BJ (cell line): ENCODE results near the gene RNASE4. TPM values are rescaled to one million over a fixed set of nuclear protein-coding genes. Genes with fewer than 3 reads are reported as not detected.

Experiments
- CTCF ChIA-PET: fragments of 350-600 bp; formaldehyde crosslinking; extraction: SDS; loops from one replicate; lab custom pipeline; 2021; ENCODE audit warnings: antibody characterized with exemption, inconsistent platforms; lab: Yijun Ruan, JAX
- POLR2A ChIA-PET: fragments of 300-600 bp; sonication (Branson Sonifier 250); formaldehyde crosslinking; extraction: SDS; loops from one replicate; lab custom pipeline; 2021; ENCODE audit warnings: antibody characterized with exemption; lab: Charles Lee
- DNase-seq: peaks from one replicate; pipeline ENCODE4 v3.0.0-alpha.2; 2011; ENCODE audit warnings: low read depth
- H3K27me3 ChIP-seq: 2 replicates; pipeline ENCODE4 v1.6.0; 2011; ENCODE audit warnings: low read length; ENCODE audit not compliant: control insufficient read depth, insufficient read depth
- H3K36me3 ChIP-seq: 2 replicates; pipeline ENCODE4 v1.5.1; 2011; ENCODE audit warnings: low read length; ENCODE audit not compliant: control insufficient read depth, insufficient read depth
- H3K4me3 ChIP-seq: 2 replicates; pipeline ENCODE4 v1.5.1; 2011; ENCODE audit warnings: low read depth, mild to moderate bottlenecking, control low read depth, low read length
- CTCF ChIP-seq: IDR thresholded peaks from 2 replicates; pipeline ENCODE4 v1.5.1; 2011; ENCODE audit warnings: low read depth, mild to moderate bottlenecking, control low read depth, inconsistent platforms, low read length, moderate library complexity; ENCODE audit not compliant: insufficient read depth
- polyA plus RNA-seq: library from polyadenylated mRNA; depleted of rRNA; stranded (reverse); fragments of >200 nt; gene quantifications from 2 replicates; pipeline ENCODE4 v1.2.3, GENCODE V29; 2011

Gene RNASE4
- polyA plus RNA-seq, 1 experiment = 42.4 TPM

DNA sequence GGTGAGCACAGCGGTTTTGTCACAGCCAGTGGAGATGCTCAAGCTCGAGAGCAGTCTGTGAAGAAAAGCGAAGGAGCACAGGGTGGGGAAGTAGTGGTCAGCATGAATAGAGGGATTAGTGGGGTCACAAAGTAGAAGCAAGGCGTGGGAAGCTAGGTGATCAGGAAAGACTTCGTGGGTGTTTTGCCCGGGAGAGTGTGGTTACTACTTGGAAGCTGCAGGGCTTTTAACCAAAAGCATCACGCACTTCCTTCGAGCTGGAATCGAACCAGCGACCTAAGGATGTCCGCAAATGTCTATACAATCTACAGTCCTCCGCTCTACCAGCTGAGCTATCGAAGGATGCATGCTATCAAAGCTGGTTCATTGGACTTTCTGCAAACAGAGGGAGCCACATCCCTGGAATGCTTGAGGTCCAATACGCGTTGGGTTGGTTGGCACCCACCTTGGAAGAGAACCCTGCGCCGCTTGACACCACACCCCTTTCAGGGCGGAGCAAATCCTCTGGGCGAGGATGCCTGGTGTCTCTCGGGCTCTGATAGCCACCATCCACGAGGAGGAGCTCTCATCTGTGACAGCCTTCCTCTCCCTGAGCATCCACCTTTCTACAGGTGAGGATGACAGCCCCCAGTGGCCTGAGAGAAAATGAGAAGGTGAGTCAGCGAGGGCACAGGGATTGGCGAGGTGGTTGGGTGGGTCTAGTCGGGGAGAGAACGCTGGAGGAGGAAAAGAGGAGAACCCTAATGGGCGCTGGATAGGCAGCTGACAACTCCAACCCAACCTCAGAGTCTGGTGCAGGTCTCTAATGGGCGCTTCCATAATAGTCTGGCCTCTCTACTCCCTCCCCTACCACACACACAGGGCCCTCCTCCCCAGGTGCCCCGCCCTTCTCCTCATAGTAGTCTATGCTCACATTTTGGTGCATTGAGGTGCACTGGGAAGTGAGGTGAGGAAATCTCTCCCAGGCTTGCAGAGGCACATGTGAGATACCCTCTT lies 26.8 kb upstream of the RNASE4 start:
- TF ChIP-seq CTCF = 0 out of 2 replicates have a peak, but pooled peaks have one; percentile 9
- no peak for DNase-seq
- POLR2A ChIA-PET = no interaction called here
- Histone ChIP-seq H3K27me3 (peaks cover 16% of the 10 kb centered on the region), H3K36me3 (no peaks in the 10 kb centered on the region), H3K4me3 (no peak overlapping the region)
- CTCF ChIA-PET = interaction anchor here (0.9 to 1.8 kb wide), 3 partner anchors 12 to 33 kb away, joined by 3 to 6 read pairs (median 4); no protein-coding TSS in a partner anchor

- no peak for DNase-seq
- Histone ChIP-seq H3K4me3 (no peak overlapping the region), H3K27me3 (peaks cover 13% of the 10 kb centered on the region), H3K36me3 (no peaks in the 10 kb centered on the region)
- CTCF ChIA-PET = interaction anchor here (1.1 to 1.8 kb wide), 3 partner anchors 11 to 33 kb away, joined by 4 to 6 read pairs (median 4); no protein-coding TSS in a partner anchor
- POLR2A ChIA-PET = no interaction called here
- TF ChIP-seq CTCF = no peak
Observed at GRCh38 chr14:20658246-20658645, 26.1 kb upstream of the RNASE4 start.

DNA sequence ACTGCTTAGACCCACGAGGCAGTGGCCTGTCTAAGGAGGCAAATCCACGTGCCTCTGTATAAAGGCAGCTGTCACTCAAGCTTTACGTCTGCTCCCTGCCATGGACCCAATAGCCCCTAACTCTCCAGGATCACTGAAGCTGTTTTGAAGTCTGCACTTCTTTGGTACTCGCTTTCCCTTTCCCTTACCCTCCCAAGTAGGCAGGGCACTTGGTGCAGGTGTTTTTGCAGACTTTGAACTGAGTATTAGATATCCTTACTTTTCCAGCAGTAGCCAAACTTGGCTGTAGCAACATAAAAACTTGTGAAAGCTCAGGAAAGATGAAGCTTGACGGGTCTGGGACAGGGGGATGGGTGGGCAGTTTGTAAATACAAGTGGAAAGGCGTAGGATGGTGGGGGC lies 25.0 kb upstream of the RNASE4 start:
- ChIA-PET CTCF (interaction anchor here (1.6 kb wide), 1 partner anchor 31 kb away, joined by 4 read pairs; no protein-coding TSS in a partner anchor), POLR2A (no interaction called here)
- TF ChIP-seq CTCF = no peak
- peaks cover 15% of the 10 kb centered on the region for H3K27me3 ChIP-seq
- no peak overlapping the region for H3K4me3 ChIP-seq
- H3K36me3 ChIP-seq = no peaks in the 10 kb centered on the region
- no peak for DNase-seq

GRCh38 chr14:20659813-20660395 lies 24.5 kb upstream of the RNASE4 start:
- no peak for DNase-seq
- POLR2A ChIA-PET = no interaction called here
- Histone ChIP-seq H3K36me3 (no peaks in the 10 kb centered on the region), H3K4me3 (no peak overlapping the region), H3K27me3 (peaks cover 15% of the 10 kb centered on the region)
- TF ChIP-seq CTCF = no peak
- CTCF ChIA-PET = interaction anchor here (1.6 kb wide), 1 partner anchor 31 kb away, joined by 4 read pairs; no protein-coding TSS in a partner anchor

GRCh38 chr14:20661197-20661596 lies 23.2 kb upstream of the RNASE4 start:
- H3K36me3 ChIP-seq = no peaks in the 10 kb centered on the region
- H3K27me3 ChIP-seq = peaks cover 6% of the 10 kb centered on the region; the same call in 1 of the 2 replicates
- TF ChIP-seq CTCF = no peak
- DNase-seq = no peak
- H3K4me3 ChIP-seq = no peak overlapping the region
- ChIA-PET CTCF (interaction anchor here (0.8 to 1.1 kb wide), 3 partner anchors 13 to 30 kb away, joined by 3 read pairs; no protein-coding TSS in a partner anchor), POLR2A (no interaction called here)
